Measurements from ENCODE around the gene APEX1. TPM values are rescaled to one million over a fixed set of nuclear protein-coding genes. Genes with fewer than 3 reads are reported as not detected.
"Not testable (repeated sequence)": the region's sequence is repeated elsewhere in the genome, so short reads cannot be mapped to it uniquely, and the experiment has no call there.

The APEX1 gene
- total RNA-seq, 1 donor from 2014 or later, result 73.5 TPM

- DNase-seq (ENCODE audit: low read depth), result peak; percentile 13
Observed at GRCh38 chr14:20472536-20473169, 17.6 kb downstream of the APEX1 start.

- no peak for DNase-seq (ENCODE audit: low read depth)
Observed at GRCh38 chr14:20476776-20477175, 21.8 kb downstream of the APEX1 start.

GRCh38 chr14:20477211-20477876 is 22.3 kb downstream of the APEX1 start:
- no peak for DNase-seq (ENCODE audit: low read depth)

GRCh38 chr14:20478894-20479293 is 23.9 kb downstream of the APEX1 start:
- DNase-seq (ENCODE audit: low read depth), result no peak

- DNase-seq (ENCODE audit: low read depth), result no peak
Observed at GRCh38 chr14:20482382-20482781, 27.4 kb downstream of the APEX1 start.

GRCh38 chr14:20485900-20486299 is 30.9 kb downstream of the APEX1 start:
- DNase-seq (ENCODE audit: low read depth), result no peak

- DNase-seq (ENCODE audit: low read depth), result no peak
Observed at GRCh38 chr14:20486684-20487395, 31.8 kb downstream of the APEX1 start.

- DNase-seq (ENCODE audit: low read depth), result no peak
Observed at GRCh38 chr14:20487396-20487725, 32.3 kb downstream of the APEX1 start.

- peak; percentile 95 for DNase-seq (ENCODE audit: low read depth)
Observed at GRCh38 chr14:20489093-20489994, 34.3 kb downstream of the APEX1 start.

- DNase-seq (ENCODE audit: low read depth), result no peak
Observed at GRCh38 chr14:20490563-20490962, 35.5 kb downstream of the APEX1 start.

GRCh38 chr14:20492486-20492885 is 37.5 kb downstream of the APEX1 start:
- DNase-seq (ENCODE audit: low read depth), result no peak

- DNase-seq (ENCODE audit: low read depth), result no peak
Observed at GRCh38 chr14:20493634-20494033, 38.6 kb downstream of the APEX1 start.

- peak; percentile 61 for DNase-seq (ENCODE audit: low read depth)
Observed at GRCh38 chr14:20494935-20495766, 40.1 kb downstream of the APEX1 start.

GRCh38 chr14:20498622-20499021 is 43.6 kb downstream of the APEX1 start:
- peak; percentile 36 for DNase-seq (ENCODE audit: low read depth)

GRCh38 chr14:20499108-20499507 is 44.1 kb downstream of the APEX1 start:
- DNase-seq (ENCODE audit: low read depth), result peak; percentile 45

GRCh38 chr14:20499881-20500280 is 44.9 kb downstream of the APEX1 start:
- DNase-seq (ENCODE audit: low read depth), result peak; percentile 66

- peak; percentile 16 for DNase-seq (ENCODE audit: low read depth)
Observed at GRCh38 chr14:20501346-20501745, 46.3 kb downstream of the APEX1 start.

GRCh38 chr14:20503898-20504297 is 48.9 kb downstream of the APEX1 start:
- peak; percentile 66 for DNase-seq (ENCODE audit: low read depth)

- DNase-seq (ENCODE audit: low read depth), result not testable (repeated sequence)
Observed at GRCh38 chr14:20506276-20506675, 51.2 kb downstream of the APEX1 start.

- DNase-seq (ENCODE audit: low read depth), result not testable (repeated sequence)
Observed at GRCh38 chr14:20506752-20507151, 51.7 kb downstream of the APEX1 start.

Measured in renal cortical epithelial cell (primary cell).